Neural cell (in vitro differentiated cells): ENCODE measurements around the gene PPP3R1. TPM values are rescaled to one million over a fixed set of nuclear protein-coding genes. Genes with fewer than 3 reads are reported as not detected.

ENCODE experiments used
- H2AFZ ChIP-seq: fragments of 200-600, 300-800 bp; sonication (generic), shearing (Covaris generic); 2 replicates; pipeline ENCODE4 v1.6.0; 2014; ENCODE audit warnings: low read depth, mild to moderate bottlenecking, antibody characterized with exemption, low read length, moderate library complexity
- H3F3A ChIP-seq: fragments of 200-600 bp; shearing (Covaris generic); 2 replicates; pipeline ENCODE4 v1.6.1; 2016; ENCODE audit warnings: mild to moderate bottlenecking, moderate library complexity, mixed read lengths, antibody characterized with exemption, low read length; ENCODE audit not compliant: insufficient read depth, poor library complexity, severe bottlenecking
- H3K27ac ChIP-seq: fragments of 200-600, 300-800 bp; sonication (generic), shearing (Covaris generic); 2 replicates; pipeline ENCODE4 v1.5.1; 2014; ENCODE audit warnings: mild to moderate bottlenecking, low read length, moderate library complexity
- H3K27me3 ChIP-seq: fragments of 300-800, 200-600 bp; sonication (generic), shearing (Covaris generic); 2 replicates; pipeline ENCODE4 v1.6.0; 2014; ENCODE audit warnings: mild to moderate bottlenecking, low read depth, low read length, moderate library complexity; ENCODE audit not compliant: insufficient read depth
- H3K36me3 ChIP-seq: fragments of 300-800, 200-600 bp; sonication (generic), shearing (Covaris generic); 2 replicates; pipeline ENCODE4 v1.5.1; 2014; ENCODE audit warnings: mild to moderate bottlenecking, antibody characterized with exemption, low read length, moderate library complexity; ENCODE audit not compliant: insufficient read depth
- H3K4me2 ChIP-seq: fragments of 300-800, 200-600 bp; sonication (generic), shearing (Covaris generic); 2 replicates; pipeline ENCODE4 v1.6.0; 2014; ENCODE audit warnings: mild to moderate bottlenecking, low read length
- H3K4me3 ChIP-seq: fragments of 300-800, 200-600 bp; sonication (generic), shearing (Covaris generic); 2 replicates; pipeline ENCODE4 v1.5.1; 2014; ENCODE audit warnings: mild to moderate bottlenecking, low read length, moderate library complexity
- H3K79me2 ChIP-seq: fragments of 200-600 bp; shearing (Covaris generic); replicated peaks from 2 replicates; pipeline ENCODE4 v1.6.0; 2014; ENCODE audit warnings: mild to moderate bottlenecking, low read length, moderate library complexity; ENCODE audit not compliant: insufficient read depth
- H3K9ac ChIP-seq: fragments of 300-800, 200-600 bp; sonication (generic), shearing (Covaris generic); 2 replicates; pipeline ENCODE4 v1.6.1; 2016; ENCODE audit warnings: mild to moderate bottlenecking, low read length, mixed read lengths
- H3K9me2 ChIP-seq: fragments of 200-600 bp; shearing (Covaris generic); 2 replicates; pipeline ENCODE4 v1.6.1; 2016; ENCODE audit warnings: mild to moderate bottlenecking, low read length, mixed read lengths; ENCODE audit not compliant: insufficient read depth
- H3K9me3 ChIP-seq: fragments of 200-600, 300-800 bp; sonication (generic), shearing (Covaris generic); 2 replicates; pipeline ENCODE4 v1.6.1; 2016; ENCODE audit warnings: mild to moderate bottlenecking, mixed run types, low read length, moderate library complexity, mixed read lengths
- H4K20me1 ChIP-seq: fragments of 200-600 bp; shearing (Covaris generic); 2 replicates; pipeline ENCODE4 v1.6.1; 2016; ENCODE audit warnings: mild to moderate bottlenecking, mixed run types; ENCODE audit not compliant: insufficient read depth
- EP300 ChIP-seq: fragments of 450-650 bp; conservative IDR thresholded peaks from 2 replicates; pipeline ENCODE4 v1.6.1; 2014; ENCODE audit warnings: antibody characterized with exemption, mild to moderate bottlenecking, moderate library complexity; ENCODE audit not compliant: poor library complexity, severe bottlenecking
- EZH2 ChIP-seq: fragments of 200-600, 300-800 bp; shearing (Covaris generic), sonication (generic); IDR thresholded peaks from 2 replicates; pipeline ENCODE4 v1.6.1; 2014; ENCODE audit warnings: antibody characterized with exemption, low read length, borderline replicate concordance, mild to moderate bottlenecking; ENCODE audit not compliant: insufficient read depth, poor library complexity, severe bottlenecking
- MXI1 ChIP-seq: fragments of 450-650 bp; conservative IDR thresholded peaks from 2 replicates; pipeline ENCODE4 v1.6.1; 2014; ENCODE audit warnings: antibody characterized with exemption, mild to moderate bottlenecking; ENCODE audit not compliant: poor library complexity, severe bottlenecking
- POLR2AphosphoS5 ChIP-seq: IDR thresholded peaks from 2 replicates; pipeline ENCODE4 v1.6.1; 2012
- RAD21 ChIP-seq: fragments of 450-650 bp; conservative IDR thresholded peaks from 2 replicates; pipeline ENCODE4 v1.6.1; 2014; ENCODE audit warnings: antibody characterized with exemption, mild to moderate bottlenecking, moderate library complexity
- REST ChIP-seq: IDR thresholded peaks from 2 replicates; pipeline ENCODE4 v1.6.1; 2012; ENCODE audit warnings: borderline replicate concordance
- SMC3 ChIP-seq: fragments of 450-650 bp; conservative IDR thresholded peaks from 2 replicates; pipeline ENCODE4 v1.6.1; 2014; ENCODE audit warnings: antibody characterized with exemption, mild to moderate bottlenecking, moderate library complexity; ENCODE audit not compliant: poor library complexity
- TAF1 ChIP-seq: IDR thresholded peaks from 2 replicates; pipeline ENCODE4 v1.6.1; 2012; ENCODE audit warnings: low read depth
- polyA plus RNA-seq: library from polyadenylated mRNA; depleted of rRNA; stranded (reverse); fragments of >200 nt; gene quantifications from 2 replicates; pipeline ENCODE4 v1.2.3, GENCODE V29; 2014
- TF ChIP-seq, protein P1 (sequence below): fragments of 450-650 bp; IDR thresholded peaks from 2 replicates; pipeline ENCODE4 v1.5.1; 2014; ENCODE audit warnings: antibody characterized with exemption, mild to moderate bottlenecking, moderate library complexity; ENCODE audit not compliant: poor library complexity, severe bottlenecking

Gene PPP3R1
- polyA plus RNA-seq, 1 donor from 2014 or later: 45.3 TPM

GRCh38 chr2:68291314-68291713 lies 39.0 kb upstream of the PPP3R1 start:
- H3K9me3 ChIP-seq: no peaks in the 10 kb centered on the region
- TF ChIP-seq, protein P1, sequence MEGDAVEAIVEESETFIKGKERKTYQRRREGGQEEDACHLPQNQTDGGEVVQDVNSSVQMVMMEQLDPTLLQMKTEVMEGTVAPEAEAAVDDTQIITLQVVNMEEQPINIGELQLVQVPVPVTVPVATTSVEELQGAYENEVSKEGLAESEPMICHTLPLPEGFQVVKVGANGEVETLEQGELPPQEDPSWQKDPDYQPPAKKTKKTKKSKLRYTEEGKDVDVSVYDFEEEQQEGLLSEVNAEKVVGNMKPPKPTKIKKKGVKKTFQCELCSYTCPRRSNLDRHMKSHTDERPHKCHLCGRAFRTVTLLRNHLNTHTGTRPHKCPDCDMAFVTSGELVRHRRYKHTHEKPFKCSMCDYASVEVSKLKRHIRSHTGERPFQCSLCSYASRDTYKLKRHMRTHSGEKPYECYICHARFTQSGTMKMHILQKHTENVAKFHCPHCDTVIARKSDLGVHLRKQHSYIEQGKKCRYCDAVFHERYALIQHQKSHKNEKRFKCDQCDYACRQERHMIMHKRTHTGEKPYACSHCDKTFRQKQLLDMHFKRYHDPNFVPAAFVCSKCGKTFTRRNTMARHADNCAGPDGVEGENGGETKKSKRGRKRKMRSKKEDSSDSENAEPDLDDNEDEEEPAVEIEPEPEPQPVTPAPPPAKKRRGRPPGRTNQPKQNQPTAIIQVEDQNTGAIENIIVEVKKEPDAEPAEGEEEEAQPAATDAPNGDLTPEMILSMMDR: no peak
- TF ChIP-seq EZH2 (no peak), RAD21 (no peak), POLR2AphosphoS5 (no peak), EP300 (no peak), MXI1 (no peak), SMC3 (no peak), REST (no peak), TAF1 (no peak)
- no peaks in the 10 kb centered on the region for H3K9me2 ChIP-seq
- no peak overlapping the region for H3K9ac ChIP-seq
- H3F3A ChIP-seq: no peaks in the 10 kb centered on the region
- H3K4me3 ChIP-seq: no peak overlapping the region
- H3K79me2 ChIP-seq: no peaks in the 10 kb centered on the region
- H3K27ac ChIP-seq: no peak overlapping the region
- H3K27me3 ChIP-seq: no peaks in the 10 kb centered on the region
- no peak overlapping the region for H2AFZ ChIP-seq
- H3K4me2 ChIP-seq: no peak overlapping the region
- no peaks in the 10 kb centered on the region for H3K36me3 ChIP-seq
- no peaks in the 10 kb centered on the region for H4K20me1 ChIP-seq

- Histone ChIP-seq H3F3A (no peaks in the 10 kb centered on the region), H3K27ac (no peak overlapping the region), H2AFZ (no peak overlapping the region), H3K9me2 (no peaks in the 10 kb centered on the region), H3K79me2 (no peaks in the 10 kb centered on the region), H4K20me1 (no peaks in the 10 kb centered on the region), H3K27me3 (no peaks in the 10 kb centered on the region), H3K4me3 (no peak overlapping the region), H3K9me3 (no peaks in the 10 kb centered on the region), H3K4me2 (no peak overlapping the region), H3K9ac (no peak overlapping the region), H3K36me3 (no peaks in the 10 kb centered on the region)
- TF ChIP-seq REST (no peak), TAF1 (no peak), EP300 (no peak), MXI1 (no peak), RAD21 (no peak), POLR2AphosphoS5 (no peak), SMC3 (no peak), EZH2 (no peak)
- TF ChIP-seq, protein P1: no peak
These were observed 38.6 kb upstream of the PPP3R1 start for GRCh38 chr2:68290901-68291300.
